Right lobe of liver (tissue), 4 donors: ENCODE results near the gene H2AZ2.

Experiments used
- POLR2A ChIP-seq: fragments of 450-650 bp; IDR thresholded peaks from one replicate; pipeline ENCODE4 v1.6.1; 2017; ENCODE audit warnings: antibody characterized with exemption, mild to moderate bottlenecking
- TF ChIP-seq, protein P1 (sequence below), 4 donors: fragments of 200-600 bp in 3 of 4; fragments of 450-650 bp in 1 of 4; IDR thresholded peaks; one replicate each; pipeline versions ENCODE4 v1.5.1 to v1.8.0; 2016 to 2022; ENCODE audit warnings: antibody characterized with exemption in 4 of 4, mild to moderate bottlenecking in 2 of 4
- donor health status: DM: no; HTN: no; CAD: no.
- donor health status: DM: no; HTN: no; CAD: no.
- donor health status: DM: no; HTN: yes; CAD: no.

DNA sequence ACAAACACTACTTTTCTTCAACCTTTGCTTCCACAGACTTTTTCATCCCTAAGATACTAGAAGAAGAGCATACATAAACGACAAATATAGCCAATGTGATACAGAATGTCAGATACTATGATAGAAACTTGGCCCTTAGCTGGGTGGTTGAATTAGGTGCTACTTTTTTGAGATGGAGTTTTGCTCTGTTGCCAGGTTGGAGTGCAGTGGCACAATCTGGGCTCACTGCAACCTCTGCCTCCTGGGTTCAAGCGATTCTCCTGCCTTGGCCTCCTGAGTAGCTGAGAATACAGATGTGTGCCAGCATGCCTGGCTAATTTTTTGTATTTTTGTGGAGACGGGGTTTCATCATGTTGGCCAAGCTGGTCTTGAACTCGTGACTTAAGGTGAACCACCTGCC, 47.9 kb downstream of the H2AZ2 start:
- TF ChIP-seq, protein P1, sequence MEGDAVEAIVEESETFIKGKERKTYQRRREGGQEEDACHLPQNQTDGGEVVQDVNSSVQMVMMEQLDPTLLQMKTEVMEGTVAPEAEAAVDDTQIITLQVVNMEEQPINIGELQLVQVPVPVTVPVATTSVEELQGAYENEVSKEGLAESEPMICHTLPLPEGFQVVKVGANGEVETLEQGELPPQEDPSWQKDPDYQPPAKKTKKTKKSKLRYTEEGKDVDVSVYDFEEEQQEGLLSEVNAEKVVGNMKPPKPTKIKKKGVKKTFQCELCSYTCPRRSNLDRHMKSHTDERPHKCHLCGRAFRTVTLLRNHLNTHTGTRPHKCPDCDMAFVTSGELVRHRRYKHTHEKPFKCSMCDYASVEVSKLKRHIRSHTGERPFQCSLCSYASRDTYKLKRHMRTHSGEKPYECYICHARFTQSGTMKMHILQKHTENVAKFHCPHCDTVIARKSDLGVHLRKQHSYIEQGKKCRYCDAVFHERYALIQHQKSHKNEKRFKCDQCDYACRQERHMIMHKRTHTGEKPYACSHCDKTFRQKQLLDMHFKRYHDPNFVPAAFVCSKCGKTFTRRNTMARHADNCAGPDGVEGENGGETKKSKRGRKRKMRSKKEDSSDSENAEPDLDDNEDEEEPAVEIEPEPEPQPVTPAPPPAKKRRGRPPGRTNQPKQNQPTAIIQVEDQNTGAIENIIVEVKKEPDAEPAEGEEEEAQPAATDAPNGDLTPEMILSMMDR (IDR thresholded peaks at IDR 0.05) = no peak
- TF ChIP-seq POLR2A = no peak
